WTC11 (cell line): ENCODE results near the gene PPP2R1A. TPM values are rescaled to one million over a fixed set of nuclear protein-coding genes. Genes with fewer than 3 reads are reported as not detected.

Experiments used
- ATAC-seq: fragments of 200-7000 bp; cut with Tn5 transposase; 2 replicates; pipeline ENCODE4 v1.10.0; 2021; ENCODE audit warnings: mild to moderate bottlenecking, moderate library complexity
- CTCF ChIA-PET: fragments of 300-600 bp; sonication (Branson Sonifier 250); formaldehyde crosslinking; loops from one replicate; lab custom pipeline; 2021; ENCODE audit warnings: antibody characterized with exemption; lab: Charles Lee
- POLR2A ChIA-PET: fragments of 350-600 bp; sonication (Branson Sonifier 250); formaldehyde crosslinking; loops from one replicate; lab custom pipeline; 2021; ENCODE audit warnings: antibody characterized with exemption; lab: Charles Lee
- DNase-seq: peaks from one replicate; pipeline ENCODE4 v3.0.0; 2021; ENCODE audit warnings: low spot score
- H3K27ac Mint-ChIP-seq: 2 replicates; pipeline ENCODE4 v1.8.0; 2021; ENCODE audit warnings: mixed read lengths
- H3K27me3 Mint-ChIP-seq: 2 replicates; pipeline ENCODE4 v1.8.0; 2021; ENCODE audit warnings: low read depth, mild to moderate bottlenecking, moderate library complexity, mixed read lengths
- H3K36me3 Mint-ChIP-seq: 2 replicates; pipeline ENCODE4 v1.8.0; 2021; ENCODE audit warnings: mixed read lengths
- H3K4me1 Mint-ChIP-seq: 2 replicates; pipeline ENCODE4 v1.8.0; 2022; ENCODE audit warnings: mixed read lengths
- H3K4me3 Mint-ChIP-seq: 2 replicates; pipeline ENCODE4 v1.8.0; 2021; ENCODE audit warnings: mild to moderate bottlenecking, moderate library complexity, mixed read lengths
- H3K9me3 Mint-ChIP-seq: 2 replicates; pipeline ENCODE4 v1.8.0; 2021; ENCODE audit warnings: mixed read lengths
- FOXJ3 ChIP-seq: sonication (generic); formaldehyde crosslinking; IDR thresholded peaks from 2 replicates; pipeline ENCODE4 v1.9.0; 2021; ENCODE audit warnings: missing genetic modification reagents, mild to moderate bottlenecking, borderline replicate concordance
- GRHL2 ChIP-seq: fragments of 250-450 bp; sonication (Bioruptor Pico); IDR thresholded peaks from 2 replicates; pipeline ENCODE4 v1.8.0; 2022; ENCODE audit warnings: mild to moderate bottlenecking, moderate library complexity; ENCODE audit not compliant: insufficient replicate concordance, severe bottlenecking
- HMGA2 ChIP-seq: fragments of 250-450 bp; sonication (Bioruptor Pico); IDR thresholded peaks from 2 replicates; pipeline ENCODE4 v1.4.0; 2021; ENCODE audit warnings: mild to moderate bottlenecking, moderate library complexity
- JUN ChIP-seq: sonication (generic); formaldehyde crosslinking; IDR thresholded peaks from 2 replicates; pipeline ENCODE4 v1.8.0; 2023; ENCODE audit warnings: mild to moderate bottlenecking, missing genetic modification reagents
- NFATC4 ChIP-seq: fragments of 250-450 bp; sonication (Bioruptor Pico); IDR thresholded peaks from 2 replicates; pipeline ENCODE4 v1.9.0; 2021; ENCODE audit warnings: mild to moderate bottlenecking
- NFE2L1 ChIP-seq: sonication (generic); formaldehyde crosslinking; IDR thresholded peaks from 2 replicates; pipeline ENCODE4 v1.8.1; 2023; ENCODE audit warnings: missing genetic modification reagents
- NR3C1 ChIP-seq: sonication (generic); formaldehyde crosslinking; conservative IDR thresholded peaks from 2 replicates; pipeline ENCODE4 v1.8.1; 2023; ENCODE audit warnings: low read depth, mild to moderate bottlenecking, missing genetic modification reagents
- RELA ChIP-seq: sonication (generic); formaldehyde crosslinking; IDR thresholded peaks from 2 replicates; pipeline ENCODE4 v1.8.1; 2022; ENCODE audit warnings: missing genetic modification reagents, mild to moderate bottlenecking, borderline replicate concordance
- SMAD4 ChIP-seq: sonication (generic); formaldehyde crosslinking; IDR thresholded peaks from 2 replicates; pipeline ENCODE4 v1.8.0; 2022; ENCODE audit warnings: mild to moderate bottlenecking, missing genetic modification reagents
- SOX15 ChIP-seq: fragments of 250-450 bp; sonication (Bioruptor Pico); IDR thresholded peaks from 2 replicates; pipeline ENCODE4 v1.9.0; 2021; ENCODE audit warnings: mild to moderate bottlenecking
- SP1 ChIP-seq: sonication (generic); formaldehyde crosslinking; conservative IDR thresholded peaks from 2 replicates; pipeline ENCODE4 v1.8.1; 2022; ENCODE audit warnings: missing genetic modification reagents
- TEAD4 ChIP-seq: sonication (generic); formaldehyde crosslinking; IDR thresholded peaks from 2 replicates; pipeline ENCODE4 v1.8.0; 2022; ENCODE audit warnings: mild to moderate bottlenecking, missing genetic modification reagents
- ZNF423 ChIP-seq: fragments of 250-450 bp; sonication (Bioruptor Pico); IDR thresholded peaks from 2 replicates; pipeline ENCODE4 v2.1.2; 2022; ENCODE audit warnings: mild to moderate bottlenecking, moderate library complexity
- total RNA-seq: library from RNA; stranded (reverse); gene quantifications from 3 replicates; pipeline ENCODE4 v1.2.3, GENCODE V29; 2021
- TF ChIP-seq, protein P1 (sequence below): fragments of 250-450 bp; sonication (Bioruptor Pico); IDR thresholded peaks from 2 replicates; pipeline ENCODE4 v2.1.2; 2022; ENCODE audit warnings: mild to moderate bottlenecking, moderate library complexity
- TF ChIP-seq, protein P2 (sequence below): fragments of 250-450 bp; sonication (Bioruptor Pico); IDR thresholded peaks from 2 replicates; pipeline ENCODE4 v1.8.0; 2021; ENCODE audit warnings: mild to moderate bottlenecking
- TF ChIP-seq, protein P3 (sequence below): fragments of 200-600 bp; IDR thresholded peaks from 2 replicates; pipeline ENCODE4 v1.8.0; 2022; ENCODE audit warnings: antibody characterized with exemption
- TF ChIP-seq, protein P4 (sequence below): fragments of 250-450 bp; sonication (Bioruptor Pico); IDR thresholded peaks from 2 replicates; pipeline ENCODE4 v1.9.0; 2021; ENCODE audit warnings: moderate library complexity, mild to moderate bottlenecking, inconsistent platforms, borderline replicate concordance
- TF ChIP-seq, protein P5 (sequence below): sonication (generic); formaldehyde crosslinking; IDR thresholded peaks from 2 replicates; pipeline ENCODE4 v1.8.1; 2022; ENCODE audit warnings: low read depth, mild to moderate bottlenecking, moderate library complexity, missing genetic modification reagents, borderline replicate concordance
- TF ChIP-seq, protein P6 (sequence below): sonication (generic); formaldehyde crosslinking; IDR thresholded peaks from 2 replicates; pipeline ENCODE4 v1.8.0; 2023; ENCODE audit warnings: mild to moderate bottlenecking, missing genetic modification reagents
- TF ChIP-seq, protein P7 (sequence below): sonication (generic); formaldehyde crosslinking; IDR thresholded peaks from 2 replicates; pipeline ENCODE4 v1.8.0; 2022; ENCODE audit warnings: mild to moderate bottlenecking, missing genetic modification reagents
- TF ChIP-seq, protein P8 (sequence below): sonication (generic); formaldehyde crosslinking; IDR thresholded peaks from 2 replicates; pipeline ENCODE4 v1.8.1; 2022; ENCODE audit warnings: mild to moderate bottlenecking, moderate library complexity, missing genetic modification reagents
- TF ChIP-seq, protein P9 (sequence below): fragments of 250-450 bp; sonication (Bioruptor Pico); conservative IDR thresholded peaks from 2 replicates; pipeline ENCODE4 v1.9.0; 2021; ENCODE audit warnings: mild to moderate bottlenecking

PPP2R1A gene
- total RNA-seq, 1 experiment from 2014 or later: 505 TPM

DNA sequence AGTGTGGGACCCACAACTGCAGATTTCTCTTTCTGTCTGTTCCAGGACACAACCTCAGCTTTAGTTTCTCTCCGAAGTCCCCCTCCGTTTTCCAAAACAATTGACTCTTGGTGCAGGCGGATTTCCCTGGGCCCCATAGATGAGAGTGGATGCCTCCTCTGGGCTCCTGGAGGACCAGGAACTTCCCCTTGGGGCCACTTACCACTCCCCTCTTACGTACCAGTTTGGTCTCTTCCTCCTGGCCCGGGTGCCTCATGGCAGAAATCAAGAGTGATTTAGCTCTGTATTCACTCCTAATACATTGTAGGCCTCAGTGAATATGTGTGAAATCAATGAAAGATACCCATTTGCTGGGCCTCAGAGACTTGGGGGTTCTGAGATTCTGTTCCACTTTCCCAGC, 34.4 kb downstream of the PPP2R1A start (continued):
- TF ChIP-seq, protein P1, sequence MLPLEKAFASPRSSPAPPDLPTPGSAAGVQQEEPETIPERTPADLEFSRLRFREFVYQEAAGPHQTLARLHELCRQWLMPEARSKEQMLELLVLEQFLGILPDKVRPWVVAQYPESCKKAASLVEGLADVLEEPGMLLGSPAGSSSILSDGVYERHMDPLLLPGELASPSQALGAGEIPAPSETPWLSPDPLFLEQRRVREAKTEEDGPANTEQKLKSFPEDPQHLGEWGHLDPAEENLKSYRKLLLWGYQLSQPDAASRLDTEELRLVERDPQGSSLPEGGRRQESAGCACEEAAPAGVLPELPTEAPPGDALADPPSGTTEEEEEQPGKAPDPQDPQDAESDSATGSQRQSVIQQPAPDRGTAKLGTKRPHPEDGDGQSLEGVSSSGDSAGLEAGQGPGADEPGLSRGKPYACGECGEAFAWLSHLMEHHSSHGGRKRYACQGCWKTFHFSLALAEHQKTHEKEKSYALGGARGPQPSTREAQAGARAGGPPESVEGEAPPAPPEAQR (CRISPR knock-in tag): no peak
- TF ChIP-seq ZNF423 (CRISPR knock-in tag): no peak
- TF ChIP-seq, protein P2, sequence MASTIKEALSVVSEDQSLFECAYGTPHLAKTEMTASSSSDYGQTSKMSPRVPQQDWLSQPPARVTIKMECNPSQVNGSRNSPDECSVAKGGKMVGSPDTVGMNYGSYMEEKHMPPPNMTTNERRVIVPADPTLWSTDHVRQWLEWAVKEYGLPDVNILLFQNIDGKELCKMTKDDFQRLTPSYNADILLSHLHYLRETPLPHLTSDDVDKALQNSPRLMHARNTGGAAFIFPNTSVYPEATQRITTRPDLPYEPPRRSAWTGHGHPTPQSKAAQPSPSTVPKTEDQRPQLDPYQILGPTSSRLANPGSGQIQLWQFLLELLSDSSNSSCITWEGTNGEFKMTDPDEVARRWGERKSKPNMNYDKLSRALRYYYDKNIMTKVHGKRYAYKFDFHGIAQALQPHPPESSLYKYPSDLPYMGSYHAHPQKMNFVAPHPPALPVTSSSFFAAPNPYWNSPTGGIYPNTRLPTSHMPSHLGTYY (CRISPR knock-in tag): no peak
- no peak for TF ChIP-seq NFATC4
- TF ChIP-seq NFE2L1 (CRISPR knock-in tag): no peak
- TF ChIP-seq, protein P3, sequence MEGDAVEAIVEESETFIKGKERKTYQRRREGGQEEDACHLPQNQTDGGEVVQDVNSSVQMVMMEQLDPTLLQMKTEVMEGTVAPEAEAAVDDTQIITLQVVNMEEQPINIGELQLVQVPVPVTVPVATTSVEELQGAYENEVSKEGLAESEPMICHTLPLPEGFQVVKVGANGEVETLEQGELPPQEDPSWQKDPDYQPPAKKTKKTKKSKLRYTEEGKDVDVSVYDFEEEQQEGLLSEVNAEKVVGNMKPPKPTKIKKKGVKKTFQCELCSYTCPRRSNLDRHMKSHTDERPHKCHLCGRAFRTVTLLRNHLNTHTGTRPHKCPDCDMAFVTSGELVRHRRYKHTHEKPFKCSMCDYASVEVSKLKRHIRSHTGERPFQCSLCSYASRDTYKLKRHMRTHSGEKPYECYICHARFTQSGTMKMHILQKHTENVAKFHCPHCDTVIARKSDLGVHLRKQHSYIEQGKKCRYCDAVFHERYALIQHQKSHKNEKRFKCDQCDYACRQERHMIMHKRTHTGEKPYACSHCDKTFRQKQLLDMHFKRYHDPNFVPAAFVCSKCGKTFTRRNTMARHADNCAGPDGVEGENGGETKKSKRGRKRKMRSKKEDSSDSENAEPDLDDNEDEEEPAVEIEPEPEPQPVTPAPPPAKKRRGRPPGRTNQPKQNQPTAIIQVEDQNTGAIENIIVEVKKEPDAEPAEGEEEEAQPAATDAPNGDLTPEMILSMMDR: no peak
- TF ChIP-seq SMAD4: no peak
- TF ChIP-seq NR3C1 (CRISPR knock-in tag): no peak
- TF ChIP-seq SP1: no peak

DNA sequence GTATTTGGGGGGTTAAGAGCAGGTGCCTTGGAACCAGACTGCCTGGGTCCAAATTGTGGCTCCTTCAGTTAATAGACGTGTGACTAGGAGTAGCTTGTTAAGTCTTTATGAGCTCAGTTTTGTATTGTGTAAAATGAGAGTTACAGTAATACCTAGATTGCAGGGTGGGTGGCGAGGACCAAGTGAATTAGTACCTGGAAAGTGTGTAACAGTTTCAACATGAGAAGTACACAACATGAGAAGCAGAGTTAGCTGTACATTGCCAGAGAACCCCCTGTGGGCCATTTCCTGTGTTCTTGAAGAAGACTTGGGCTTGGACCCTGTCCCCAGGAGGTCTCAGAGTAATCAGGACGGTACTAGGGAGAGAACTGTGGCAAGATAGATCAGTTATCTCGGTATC, 36.8 kb downstream of the PPP2R1A start:
- no peak overlapping the region for H3K4me3 Mint-ChIP-seq
- no peaks in the 10 kb centered on the region for H3K27me3 Mint-ChIP-seq
- no peaks in the 10 kb centered on the region for H3K9me3 Mint-ChIP-seq
- H3K36me3 Mint-ChIP-seq: peaks cover 66% of the 10 kb centered on the region
- CTCF ChIA-PET: no interaction called here
- no peak overlapping the region for H3K27ac Mint-ChIP-seq
- POLR2A ChIA-PET: no interaction called here
- ATAC-seq (no peak), DNase-seq (no peak)
- no peaks in the 10 kb centered on the region for H3K4me1 Mint-ChIP-seq
- TF ChIP-seq, protein P4, sequence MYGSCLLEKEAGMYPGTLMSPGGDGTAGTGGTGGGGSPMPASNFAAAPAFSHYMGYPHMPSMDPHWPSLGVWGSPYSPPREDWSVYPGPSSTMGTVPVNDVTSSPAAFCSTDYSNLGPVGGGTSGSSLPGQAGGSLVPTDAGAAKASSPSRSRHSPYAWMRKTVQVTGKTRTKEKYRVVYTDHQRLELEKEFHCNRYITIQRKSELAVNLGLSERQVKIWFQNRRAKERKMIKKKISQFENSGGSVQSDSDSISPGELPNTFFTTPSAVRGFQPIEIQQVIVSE: no peak
- TF ChIP-seq SMAD4: no peak
- TF ChIP-seq, protein P5, sequence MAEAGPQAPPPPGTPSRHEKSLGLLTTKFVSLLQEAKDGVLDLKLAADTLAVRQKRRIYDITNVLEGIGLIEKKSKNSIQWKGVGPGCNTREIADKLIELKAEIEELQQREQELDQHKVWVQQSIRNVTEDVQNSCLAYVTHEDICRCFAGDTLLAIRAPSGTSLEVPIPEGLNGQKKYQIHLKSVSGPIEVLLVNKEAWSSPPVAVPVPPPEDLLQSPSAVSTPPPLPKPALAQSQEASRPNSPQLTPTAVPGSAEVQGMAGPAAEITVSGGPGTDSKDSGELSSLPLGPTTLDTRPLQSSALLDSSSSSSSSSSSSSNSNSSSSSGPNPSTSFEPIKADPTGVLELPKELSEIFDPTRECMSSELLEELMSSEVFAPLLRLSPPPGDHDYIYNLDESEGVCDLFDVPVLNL: no peak
- no peak for TF ChIP-seq RELA (CRISPR knock-in tag)
- no peak for TF ChIP-seq FOXJ3 (CRISPR knock-in tag)
- TF ChIP-seq HMGA2: no peak
- TF ChIP-seq, protein P6, sequence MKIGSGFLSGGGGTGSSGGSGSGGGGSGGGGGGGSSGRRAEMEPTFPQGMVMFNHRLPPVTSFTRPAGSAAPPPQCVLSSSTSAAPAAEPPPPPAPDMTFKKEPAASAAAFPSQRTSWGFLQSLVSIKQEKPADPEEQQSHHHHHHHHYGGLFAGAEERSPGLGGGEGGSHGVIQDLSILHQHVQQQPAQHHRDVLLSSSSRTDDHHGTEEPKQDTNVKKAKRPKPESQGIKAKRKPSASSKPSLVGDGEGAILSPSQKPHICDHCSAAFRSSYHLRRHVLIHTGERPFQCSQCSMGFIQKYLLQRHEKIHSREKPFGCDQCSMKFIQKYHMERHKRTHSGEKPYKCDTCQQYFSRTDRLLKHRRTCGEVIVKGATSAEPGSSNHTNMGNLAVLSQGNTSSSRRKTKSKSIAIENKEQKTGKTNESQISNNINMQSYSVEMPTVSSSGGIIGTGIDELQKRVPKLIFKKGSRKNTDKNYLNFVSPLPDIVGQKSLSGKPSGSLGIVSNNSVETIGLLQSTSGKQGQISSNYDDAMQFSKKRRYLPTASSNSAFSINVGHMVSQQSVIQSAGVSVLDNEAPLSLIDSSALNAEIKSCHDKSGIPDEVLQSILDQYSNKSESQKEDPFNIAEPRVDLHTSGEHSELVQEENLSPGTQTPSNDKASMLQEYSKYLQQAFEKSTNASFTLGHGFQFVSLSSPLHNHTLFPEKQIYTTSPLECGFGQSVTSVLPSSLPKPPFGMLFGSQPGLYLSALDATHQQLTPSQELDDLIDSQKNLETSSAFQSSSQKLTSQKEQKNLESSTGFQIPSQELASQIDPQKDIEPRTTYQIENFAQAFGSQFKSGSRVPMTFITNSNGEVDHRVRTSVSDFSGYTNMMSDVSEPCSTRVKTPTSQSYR (CRISPR knock-in tag): no peak
- no peak for TF ChIP-seq GRHL2 (CRISPR knock-in tag)
- TF ChIP-seq, protein P7, sequence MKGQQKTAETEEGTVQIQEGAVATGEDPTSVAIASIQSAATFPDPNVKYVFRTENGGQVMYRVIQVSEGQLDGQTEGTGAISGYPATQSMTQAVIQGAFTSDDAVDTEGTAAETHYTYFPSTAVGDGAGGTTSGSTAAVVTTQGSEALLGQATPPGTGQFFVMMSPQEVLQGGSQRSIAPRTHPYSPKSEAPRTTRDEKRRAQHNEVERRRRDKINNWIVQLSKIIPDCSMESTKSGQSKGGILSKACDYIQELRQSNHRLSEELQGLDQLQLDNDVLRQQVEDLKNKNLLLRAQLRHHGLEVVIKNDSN: no peak
- TF ChIP-seq, protein P8, sequence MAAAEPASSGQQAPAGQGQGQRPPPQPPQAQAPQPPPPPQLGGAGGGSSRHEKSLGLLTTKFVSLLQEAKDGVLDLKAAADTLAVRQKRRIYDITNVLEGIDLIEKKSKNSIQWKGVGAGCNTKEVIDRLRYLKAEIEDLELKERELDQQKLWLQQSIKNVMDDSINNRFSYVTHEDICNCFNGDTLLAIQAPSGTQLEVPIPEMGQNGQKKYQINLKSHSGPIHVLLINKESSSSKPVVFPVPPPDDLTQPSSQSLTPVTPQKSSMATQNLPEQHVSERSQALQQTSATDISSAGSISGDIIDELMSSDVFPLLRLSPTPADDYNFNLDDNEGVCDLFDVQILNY (CRISPR knock-in tag): no peak
- TF ChIP-seq, protein P9, sequence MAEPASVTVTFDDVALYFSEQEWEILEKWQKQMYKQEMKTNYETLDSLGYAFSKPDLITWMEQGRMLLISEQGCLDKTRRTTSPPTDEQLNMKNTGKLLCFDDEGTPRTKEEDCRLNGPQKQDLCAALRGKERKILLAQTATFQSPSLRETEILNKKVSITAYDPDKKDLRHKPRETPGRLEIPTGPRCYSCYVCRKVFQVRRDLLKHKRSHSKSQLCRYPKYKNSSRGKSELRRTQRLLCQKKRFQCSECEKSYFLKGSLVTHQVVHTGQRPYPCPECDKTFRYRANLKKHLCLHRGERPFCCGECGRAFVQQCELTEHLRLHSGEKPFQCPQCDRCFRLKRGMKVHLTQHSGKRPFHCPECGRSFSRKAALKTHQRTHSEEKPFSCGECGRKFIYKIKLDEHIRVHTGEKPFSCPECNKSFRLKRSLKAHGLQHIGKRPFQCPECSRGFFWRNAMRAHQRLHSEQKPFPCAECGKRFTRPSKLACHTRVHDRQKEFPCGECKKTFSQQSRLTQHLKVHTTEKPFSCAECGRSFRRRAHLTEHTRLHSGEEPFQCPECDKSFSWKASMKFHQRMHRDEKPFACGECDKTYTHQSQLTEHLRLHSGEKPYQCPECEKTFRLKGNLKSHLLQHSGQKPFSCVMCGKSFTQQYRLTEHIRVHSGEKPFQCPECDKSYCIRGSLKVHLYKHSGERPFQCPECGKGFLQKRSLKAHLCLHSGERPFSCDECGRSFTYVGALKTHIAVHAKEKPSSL (CRISPR knock-in tag): no peak
- no peak for TF ChIP-seq SOX15
- TF ChIP-seq TEAD4 (CRISPR knock-in tag): no peak
- TF ChIP-seq JUN (CRISPR knock-in tag): no peak
